ENCODE measurements around the gene AGPAT3. TPM values are rescaled to one million over a fixed set of nuclear protein-coding genes. Genes with fewer than 3 reads are reported as not detected.

AGPAT3 gene
- total and polyA plus RNA-seq, 10 of the 15 experiments (the other 5 are each of a cell fraction or from before 2014, with no cell fraction given) = 1.2 to 110 (median 30.8) TPM

DNA sequence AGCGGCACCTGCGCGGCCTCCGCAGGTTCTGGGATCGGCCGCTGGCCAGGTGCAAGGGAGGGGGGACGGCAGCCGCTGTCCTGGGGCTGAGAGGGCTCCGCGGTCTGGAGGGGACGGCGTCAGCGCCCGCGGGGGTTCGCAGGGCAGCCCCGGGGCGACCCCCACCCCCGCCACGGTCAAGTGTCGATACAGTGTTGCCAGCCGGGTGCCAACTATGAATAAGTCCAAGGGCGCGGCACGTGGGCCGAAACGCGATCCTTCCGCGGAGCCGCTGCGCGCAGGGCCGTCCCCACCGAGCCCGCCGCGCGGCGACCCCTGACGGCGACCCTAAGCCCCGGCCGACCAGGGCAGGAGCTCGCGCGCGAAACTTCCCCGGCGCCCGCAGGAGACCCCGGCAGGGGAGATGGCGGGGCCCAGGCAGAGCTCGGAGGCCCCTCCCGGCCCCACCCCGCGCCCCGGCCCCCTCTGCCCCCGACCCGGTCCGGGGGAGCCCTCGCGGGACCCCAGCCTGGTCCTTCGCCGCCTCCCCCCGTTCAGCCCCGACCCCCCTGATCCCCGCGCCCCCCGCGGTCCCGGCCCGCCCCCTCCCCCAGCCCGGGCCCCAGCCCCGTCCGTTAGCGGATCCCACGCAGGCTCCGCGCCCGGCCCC lies 586 bp upstream of the AGPAT3 start (continued):
- TF ChIP-seq BCLAF1 (IDR thresholded peaks at IDR 0.05) (no peak), MEF2A (IDR thresholded peaks at IDR 0.05; ENCODE audit: insufficient read depth, low read depth, low read length) (no peak), NBN (IDR thresholded peaks at IDR 0.05) (no peak), YY1 (IDR thresholded peaks at IDR 0.05; ENCODE audit: low read depth, low read length) (0 out of 2 replicates have a peak, but pooled peaks have one; percentile 6), IRF4 (IDR thresholded peaks at IDR 0.05; ENCODE audit: low read depth, low read length) (no peak), EZH2 (IDR thresholded peaks at IDR 0.05; ENCODE audit: borderline replicate concordance, control insufficient read depth, low read depth, low read length) (no peak), FOS (IDR thresholded peaks at IDR 0.05; ENCODE audit: borderline replicate concordance, extremely low read depth, insufficient read length) (no peak), PAX8 (IDR thresholded peaks at IDR 0.05) (no peak), SREBF2 (IDR thresholded peaks at IDR 0.05; ENCODE audit: low read length) (no peak), HSF1 (IDR thresholded peaks at IDR 0.05; ENCODE audit: low read depth, low read length) (no peak), HCFC1 (IDR thresholded peaks at IDR 0.05; ENCODE audit: low read length) (no peak), BACH1 (IDR thresholded peaks at IDR 0.05; ENCODE audit: borderline replicate concordance) (peak; percentile 87), ELK1 (IDR thresholded peaks at IDR 0.05; ENCODE audit: low read depth, low read length) (no peak), EGR1 (IDR thresholded peaks at IDR 0.05; ENCODE audit: borderline replicate concordance in 1 of 2, low read depth in 2 of 2, low read length in 2 of 2) (peak in 1 of 2 experiments; percentile 22; a peak in 1 of 3 replicates), KDM1A (IDR thresholded peaks at IDR 0.05; ENCODE audit: borderline replicate concordance) (no peak), IKZF2 (IDR thresholded peaks at IDR 0.05) (no peak)
- TF ChIP-seq, protein P1, sequence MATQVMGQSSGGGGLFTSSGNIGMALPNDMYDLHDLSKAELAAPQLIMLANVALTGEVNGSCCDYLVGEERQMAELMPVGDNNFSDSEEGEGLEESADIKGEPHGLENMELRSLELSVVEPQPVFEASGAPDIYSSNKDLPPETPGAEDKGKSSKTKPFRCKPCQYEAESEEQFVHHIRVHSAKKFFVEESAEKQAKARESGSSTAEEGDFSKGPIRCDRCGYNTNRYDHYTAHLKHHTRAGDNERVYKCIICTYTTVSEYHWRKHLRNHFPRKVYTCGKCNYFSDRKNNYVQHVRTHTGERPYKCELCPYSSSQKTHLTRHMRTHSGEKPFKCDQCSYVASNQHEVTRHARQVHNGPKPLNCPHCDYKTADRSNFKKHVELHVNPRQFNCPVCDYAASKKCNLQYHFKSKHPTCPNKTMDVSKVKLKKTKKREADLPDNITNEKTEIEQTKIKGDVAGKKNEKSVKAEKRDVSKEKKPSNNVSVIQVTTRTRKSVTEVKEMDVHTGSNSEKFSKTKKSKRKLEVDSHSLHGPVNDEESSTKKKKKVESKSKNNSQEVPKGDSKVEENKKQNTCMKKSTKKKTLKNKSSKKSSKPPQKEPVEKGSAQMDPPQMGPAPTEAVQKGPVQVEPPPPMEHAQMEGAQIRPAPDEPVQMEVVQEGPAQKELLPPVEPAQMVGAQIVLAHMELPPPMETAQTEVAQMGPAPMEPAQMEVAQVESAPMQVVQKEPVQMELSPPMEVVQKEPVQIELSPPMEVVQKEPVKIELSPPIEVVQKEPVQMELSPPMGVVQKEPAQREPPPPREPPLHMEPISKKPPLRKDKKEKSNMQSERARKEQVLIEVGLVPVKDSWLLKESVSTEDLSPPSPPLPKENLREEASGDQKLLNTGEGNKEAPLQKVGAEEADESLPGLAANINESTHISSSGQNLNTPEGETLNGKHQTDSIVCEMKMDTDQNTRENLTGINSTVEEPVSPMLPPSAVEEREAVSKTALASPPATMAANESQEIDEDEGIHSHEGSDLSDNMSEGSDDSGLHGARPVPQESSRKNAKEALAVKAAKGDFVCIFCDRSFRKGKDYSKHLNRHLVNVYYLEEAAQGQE (IDR thresholded peaks at IDR 0.05; ENCODE audit: low read depth, low read length) = no peak
- TF ChIP-seq, protein P2, sequence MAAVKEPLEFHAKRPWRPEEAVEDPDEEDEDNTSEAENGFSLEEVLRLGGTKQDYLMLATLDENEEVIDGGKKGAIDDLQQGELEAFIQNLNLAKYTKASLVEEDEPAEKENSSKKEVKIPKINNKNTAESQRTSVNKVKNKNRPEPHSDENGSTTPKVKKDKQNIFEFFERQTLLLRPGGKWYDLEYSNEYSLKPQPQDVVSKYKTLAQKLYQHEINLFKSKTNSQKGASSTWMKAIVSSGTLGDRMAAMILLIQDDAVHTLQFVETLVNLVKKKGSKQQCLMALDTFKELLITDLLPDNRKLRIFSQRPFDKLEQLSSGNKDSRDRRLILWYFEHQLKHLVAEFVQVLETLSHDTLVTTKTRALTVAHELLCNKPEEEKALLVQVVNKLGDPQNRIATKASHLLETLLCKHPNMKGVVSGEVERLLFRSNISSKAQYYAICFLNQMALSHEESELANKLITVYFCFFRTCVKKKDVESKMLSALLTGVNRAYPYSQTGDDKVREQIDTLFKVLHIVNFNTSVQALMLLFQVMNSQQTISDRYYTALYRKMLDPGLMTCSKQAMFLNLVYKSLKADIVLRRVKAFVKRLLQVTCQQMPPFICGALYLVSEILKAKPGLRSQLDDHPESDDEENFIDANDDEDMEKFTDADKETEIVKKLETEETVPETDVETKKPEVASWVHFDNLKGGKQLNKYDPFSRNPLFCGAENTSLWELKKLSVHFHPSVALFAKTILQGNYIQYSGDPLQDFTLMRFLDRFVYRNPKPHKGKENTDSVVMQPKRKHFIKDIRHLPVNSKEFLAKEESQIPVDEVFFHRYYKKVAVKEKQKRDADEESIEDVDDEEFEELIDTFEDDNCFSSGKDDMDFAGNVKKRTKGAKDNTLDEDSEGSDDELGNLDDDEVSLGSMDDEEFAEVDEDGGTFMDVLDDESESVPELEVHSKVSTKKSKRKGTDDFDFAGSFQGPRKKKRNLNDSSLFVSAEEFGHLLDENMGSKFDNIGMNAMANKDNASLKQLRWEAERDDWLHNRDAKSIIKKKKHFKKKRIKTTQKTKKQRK (IDR thresholded peaks at IDR 0.05; ENCODE audit: low read depth, low read length) = no peak
